ENCODE measurements around the gene PTDSS2.

DNA sequence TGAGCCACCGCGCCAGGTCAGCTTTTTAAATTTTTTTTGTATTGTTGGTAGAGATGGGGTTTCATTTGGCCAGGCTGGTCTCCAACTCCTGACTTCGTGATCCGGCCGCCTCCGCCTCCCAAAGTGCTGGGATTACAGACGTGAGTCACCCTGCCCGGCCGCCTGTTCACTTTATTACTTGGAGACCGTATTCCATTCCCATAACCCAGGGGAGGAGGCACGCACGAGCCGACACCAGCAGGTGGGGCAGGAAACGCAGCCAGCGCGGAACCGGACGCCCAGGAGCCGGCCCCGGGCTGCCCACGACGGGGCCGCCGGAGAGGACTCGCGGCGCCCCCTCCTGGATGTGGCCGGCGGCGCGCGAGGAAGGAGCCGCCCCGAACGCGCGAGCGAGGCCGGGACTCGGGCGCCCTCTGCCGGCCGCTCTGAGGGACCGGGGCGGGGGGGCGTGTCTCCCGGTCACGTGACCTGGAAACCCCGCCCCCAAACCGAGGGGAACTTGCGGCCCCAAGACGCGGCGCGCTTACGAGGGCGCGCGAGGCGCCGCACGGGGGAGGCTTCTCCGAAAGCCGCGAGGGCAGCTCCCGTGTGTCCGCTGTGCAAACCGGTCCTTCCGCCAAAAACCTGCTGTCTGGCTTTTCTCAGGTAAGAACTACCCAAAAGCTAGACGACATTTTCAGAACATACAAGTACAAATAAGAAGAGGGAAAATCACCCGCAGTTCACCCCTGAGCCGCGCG is 68.6 kb downstream of the PTDSS2 start:
- TF ChIP-seq KLF12 (CRISPR knock-in tag; IDR thresholded peaks at IDR 0.05; ENCODE audit: borderline replicate concordance) (no peak), PHF21A (CRISPR knock-in tag; IDR thresholded peaks at IDR 0.05) (peak; percentile 72; the same call in 1 of the 2 replicates), NFE2L2 (IDR thresholded peaks at IDR 0.05; ENCODE audit: low read length) (no peak), ZFX (CRISPR knock-in tag; IDR thresholded peaks at IDR 0.05; ENCODE audit: low read depth) (peak; percentile 50; the same call in 1 of the 2 replicates), SAP130 (CRISPR knock-in tag; IDR thresholded peaks at IDR 0.05; ENCODE audit: low read depth) (peak; percentile 83), IRF2 (CRISPR knock-in tag; IDR thresholded peaks at IDR 0.05) (no peak), ZNF17 (CRISPR knock-in tag; IDR thresholded peaks at IDR 0.05) (no peak), FOXK1 (CRISPR knock-in tag; IDR thresholded peaks at IDR 0.05; ENCODE audit: borderline replicate concordance, low read depth) (0 out of 2 replicates have a peak, but pooled peaks have one; percentile 30)
- TF ChIP-seq, protein P1, sequence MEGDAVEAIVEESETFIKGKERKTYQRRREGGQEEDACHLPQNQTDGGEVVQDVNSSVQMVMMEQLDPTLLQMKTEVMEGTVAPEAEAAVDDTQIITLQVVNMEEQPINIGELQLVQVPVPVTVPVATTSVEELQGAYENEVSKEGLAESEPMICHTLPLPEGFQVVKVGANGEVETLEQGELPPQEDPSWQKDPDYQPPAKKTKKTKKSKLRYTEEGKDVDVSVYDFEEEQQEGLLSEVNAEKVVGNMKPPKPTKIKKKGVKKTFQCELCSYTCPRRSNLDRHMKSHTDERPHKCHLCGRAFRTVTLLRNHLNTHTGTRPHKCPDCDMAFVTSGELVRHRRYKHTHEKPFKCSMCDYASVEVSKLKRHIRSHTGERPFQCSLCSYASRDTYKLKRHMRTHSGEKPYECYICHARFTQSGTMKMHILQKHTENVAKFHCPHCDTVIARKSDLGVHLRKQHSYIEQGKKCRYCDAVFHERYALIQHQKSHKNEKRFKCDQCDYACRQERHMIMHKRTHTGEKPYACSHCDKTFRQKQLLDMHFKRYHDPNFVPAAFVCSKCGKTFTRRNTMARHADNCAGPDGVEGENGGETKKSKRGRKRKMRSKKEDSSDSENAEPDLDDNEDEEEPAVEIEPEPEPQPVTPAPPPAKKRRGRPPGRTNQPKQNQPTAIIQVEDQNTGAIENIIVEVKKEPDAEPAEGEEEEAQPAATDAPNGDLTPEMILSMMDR (CRISPR knock-in tag; IDR thresholded peaks at IDR 0.05) = peak; percentile 90
- TF ChIP-seq, protein P2, sequence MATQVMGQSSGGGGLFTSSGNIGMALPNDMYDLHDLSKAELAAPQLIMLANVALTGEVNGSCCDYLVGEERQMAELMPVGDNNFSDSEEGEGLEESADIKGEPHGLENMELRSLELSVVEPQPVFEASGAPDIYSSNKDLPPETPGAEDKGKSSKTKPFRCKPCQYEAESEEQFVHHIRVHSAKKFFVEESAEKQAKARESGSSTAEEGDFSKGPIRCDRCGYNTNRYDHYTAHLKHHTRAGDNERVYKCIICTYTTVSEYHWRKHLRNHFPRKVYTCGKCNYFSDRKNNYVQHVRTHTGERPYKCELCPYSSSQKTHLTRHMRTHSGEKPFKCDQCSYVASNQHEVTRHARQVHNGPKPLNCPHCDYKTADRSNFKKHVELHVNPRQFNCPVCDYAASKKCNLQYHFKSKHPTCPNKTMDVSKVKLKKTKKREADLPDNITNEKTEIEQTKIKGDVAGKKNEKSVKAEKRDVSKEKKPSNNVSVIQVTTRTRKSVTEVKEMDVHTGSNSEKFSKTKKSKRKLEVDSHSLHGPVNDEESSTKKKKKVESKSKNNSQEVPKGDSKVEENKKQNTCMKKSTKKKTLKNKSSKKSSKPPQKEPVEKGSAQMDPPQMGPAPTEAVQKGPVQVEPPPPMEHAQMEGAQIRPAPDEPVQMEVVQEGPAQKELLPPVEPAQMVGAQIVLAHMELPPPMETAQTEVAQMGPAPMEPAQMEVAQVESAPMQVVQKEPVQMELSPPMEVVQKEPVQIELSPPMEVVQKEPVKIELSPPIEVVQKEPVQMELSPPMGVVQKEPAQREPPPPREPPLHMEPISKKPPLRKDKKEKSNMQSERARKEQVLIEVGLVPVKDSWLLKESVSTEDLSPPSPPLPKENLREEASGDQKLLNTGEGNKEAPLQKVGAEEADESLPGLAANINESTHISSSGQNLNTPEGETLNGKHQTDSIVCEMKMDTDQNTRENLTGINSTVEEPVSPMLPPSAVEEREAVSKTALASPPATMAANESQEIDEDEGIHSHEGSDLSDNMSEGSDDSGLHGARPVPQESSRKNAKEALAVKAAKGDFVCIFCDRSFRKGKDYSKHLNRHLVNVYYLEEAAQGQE (IDR thresholded peaks at IDR 0.05; ENCODE audit: borderline replicate concordance in 1 of 2, low read depth in 1 of 2, low read length in 2 of 2) = no peak
- TF ChIP-seq, protein P3, sequence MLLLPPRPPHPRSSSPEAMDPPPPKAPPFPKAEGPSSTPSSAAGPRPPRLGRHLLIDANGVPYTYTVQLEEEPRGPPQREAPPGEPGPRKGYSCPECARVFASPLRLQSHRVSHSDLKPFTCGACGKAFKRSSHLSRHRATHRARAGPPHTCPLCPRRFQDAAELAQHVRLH (CRISPR knock-in tag; IDR thresholded peaks at IDR 0.05; ENCODE audit: borderline replicate concordance, low read depth) = no peak
